K562 (cell line): ENCODE data around the gene DHCR7. TPM values are rescaled to one million over a fixed set of nuclear protein-coding genes. Genes with fewer than 3 reads are reported as not detected.

ENCODE experiments used
- ATAC-seq: fragments of 200-7000 bp; cut with Tn5 transposase; 3 replicates; pipeline ENCODE4 v1.9.1; 2020; ENCODE audit warnings: moderate library complexity
- BruUV-seq: library from RNA; stranded (reverse); fragments of 400-500 nt; replicated peaks from 2 replicates; lab custom pipeline; 2021; lab: Mats Ljungman, UMichigan
- CTCF ChIA-PET: fragments of 300-600 bp; formaldehyde crosslinking; extraction: SDS; loops from one replicate; lab custom pipeline; 2021; ENCODE audit warnings: low intra/inter-chr PET ratio; lab: Yijun Ruan, JAX
- POLR2A ChIA-PET: fragments of 300-600, 350-650 bp; sonication (Branson Sonifier 250); formaldehyde crosslinking; extraction: SDS; loops from one replicate; lab custom pipeline; 2021; ENCODE audit warnings: antibody characterized with exemption, inconsistent platforms; lab: Yijun Ruan, JAX
- DNase-seq, 4 experiments: peaks; one replicate each; pipeline versions ENCODE4 v3.0.0 to v3.0.0-alpha.2; 2011 to 2018; ENCODE audit warnings: low spot score in 3 of 4, mixed read lengths in 3 of 4; ENCODE audit errors: extremely low read depth in 1 of 4
- FAIRE-seq: peaks from 2 replicates; lab custom pipeline; 2011; peaks lifted over from hg19 to GRCh38; lab: Jason Lieb, UNC
- H2AFZ ChIP-seq: 2 replicates; pipeline ENCODE4 v1.6.0; 2011; ENCODE audit warnings: low read depth, low read length, control low read depth, inconsistent platforms
- H3K27ac ChIP-seq: fragments of 200-600 bp; 3 replicates; pipeline ENCODE4 v1.8.0; 2011; ENCODE audit warnings: low read depth, mild to moderate bottlenecking, control low read depth, inconsistent platforms, low read length, moderate library complexity, mixed read lengths; ENCODE audit errors: extremely low read depth
- H3K27me3 ChIP-seq, 2 experiments: fragments of 300-600 bp in 1 of 2; 2 replicates in 1 of 2; 3 replicates in 1 of 2; pipeline versions ENCODE4 v1.6.0 to v1.8.0; 2011; ENCODE audit warnings: inconsistent platforms in 2 of 2, low read length in 2 of 2, mild to moderate bottlenecking in 1 of 2, mixed read lengths in 1 of 2, moderate library complexity in 1 of 2; ENCODE audit not compliant: control insufficient read depth in 2 of 2, insufficient read depth in 2 of 2
- H3K36me3 ChIP-seq: fragments of 300-600 bp; 3 replicates; pipeline ENCODE4 v1.8.0; 2011; ENCODE audit warnings: mild to moderate bottlenecking, low read length, inconsistent platforms; ENCODE audit not compliant: control insufficient read depth, insufficient read depth
- H3K4me1 ChIP-seq, 2 experiments: fragments of 200-600 bp in 1 of 2; replicated peaks in 1 of 2; 2 replicates in 1 of 2; 3 replicates in 1 of 2; pipeline versions ENCODE4 v1.5.1 to v1.8.0; 2011; ENCODE audit warnings: inconsistent platforms in 2 of 2, low read length in 2 of 2, mild to moderate bottlenecking in 1 of 2, mixed read lengths in 1 of 2, moderate library complexity in 1 of 2; ENCODE audit not compliant: control insufficient read depth in 2 of 2, insufficient read depth in 2 of 2
- H3K4me2 ChIP-seq: 2 replicates; pipeline ENCODE4 v1.6.1; 2011; ENCODE audit warnings: low read length, control low read depth, inconsistent platforms, mixed read lengths; ENCODE audit not compliant: insufficient read depth
- H3K4me3 ChIP-seq: fragments of 200-600 bp; sonication (generic), shearing (Covaris generic); 2 replicates; pipeline ENCODE4 v1.5.1; 2016; ENCODE audit warnings: control low read depth, inconsistent platforms
- H3K79me2 ChIP-seq: fragments of 200-600 bp; 3 replicates; pipeline ENCODE4 v1.8.0; 2011; ENCODE audit warnings: low read length, inconsistent platforms; ENCODE audit not compliant: control insufficient read depth, insufficient read depth
- H3K9ac ChIP-seq, 2 experiments: 2 replicates each; pipeline versions ENCODE4 v1.6.0 to v1.6.1; 2011; ENCODE audit warnings: low read depth in 2 of 2, low read length in 2 of 2, control low read depth in 1 of 2, inconsistent platforms in 1 of 2, mild to moderate bottlenecking in 1 of 2, mixed read lengths in 1 of 2; ENCODE audit not compliant: insufficient read depth in 1 of 2
- H3K9me1 ChIP-seq: one replicate; pipeline ENCODE4 v1.6.0; 2011; ENCODE audit warnings: inconsistent platforms, mild to moderate bottlenecking, low read length, moderate library complexity; ENCODE audit not compliant: control insufficient read depth, insufficient read depth
- H3K9me3 ChIP-seq: replicated peaks from 2 replicates; pipeline ENCODE4 v1.5.1; 2011; ENCODE audit warnings: low read depth, low read length, inconsistent platforms; ENCODE audit not compliant: control insufficient read depth, insufficient read depth
- H4K20me1 ChIP-seq: replicated peaks from 2 replicates; pipeline ENCODE4 v1.6.1; 2011; ENCODE audit warnings: low read length, inconsistent platforms, mixed read lengths; ENCODE audit not compliant: control insufficient read depth, insufficient read depth
- E4F1 ChIP-seq: fragments of 250-450 bp; sonication (Bioruptor Pico); IDR thresholded peaks from 2 replicates; pipeline ENCODE4 v1.5.0; 2021; ENCODE audit warnings: mild to moderate bottlenecking, borderline replicate concordance
- EGR1 ChIP-seq: fragments of 450-650 bp; conservative IDR thresholded peaks from 2 replicates; pipeline ENCODE4 v1.6.1; 2017; ENCODE audit warnings: mild to moderate bottlenecking
- ESRRA ChIP-seq: fragments of 450-650 bp; IDR thresholded peaks from 2 replicates; pipeline ENCODE4 v1.6.1; 2014; ENCODE audit warnings: low read depth, mild to moderate bottlenecking, moderate library complexity, borderline replicate concordance
- ETS1 ChIP-seq: conservative IDR thresholded peaks from 2 replicates; pipeline ENCODE4 v1.6.1; 2011; ENCODE audit warnings: low read depth, mild to moderate bottlenecking, low read length; ENCODE audit not compliant: control insufficient read depth
- PKNOX1 ChIP-seq: fragments of 450-650 bp; IDR thresholded peaks from 2 replicates; pipeline ENCODE4 v1.6.1; 2016
- PYGO2 ChIP-seq: fragments of 450-650 bp; IDR thresholded peaks from 2 replicates; pipeline ENCODE4 v1.6.1; 2016; ENCODE audit warnings: mild to moderate bottlenecking, missing genetic modification characterization, moderate library complexity, missing compliant biosample characterization
- RFX7 ChIP-seq: fragments of 250-450 bp; sonication (Bioruptor Pico); IDR thresholded peaks from 2 replicates; pipeline ENCODE4 v1.5.1; 2021; ENCODE audit warnings: mild to moderate bottlenecking
- SLC30A9 ChIP-seq: fragments of 250-450 bp; sonication (Bioruptor Pico); IDR thresholded peaks from 2 replicates; pipeline ENCODE4 v1.8.0; 2022; ENCODE audit warnings: mild to moderate bottlenecking, moderate library complexity
- SOX6 ChIP-seq: fragments of 450-650 bp; IDR thresholded peaks from 2 replicates; pipeline ENCODE4 v1.6.1; 2014; ENCODE audit warnings: mild to moderate bottlenecking
- SRSF3 ChIP-seq: fragments of 200-400 bp; formaldehyde crosslinking; IDR thresholded peaks from 2 replicates; pipeline ENCODE4 v1.6.1; 2016; ENCODE audit warnings: mild to moderate bottlenecking, low read length, moderate library complexity; ENCODE audit not compliant: insufficient read depth
- TAF9B ChIP-seq: fragments of 450-650 bp; IDR thresholded peaks from 2 replicates; pipeline ENCODE4 v1.6.1; 2018; ENCODE audit warnings: mild to moderate bottlenecking; ENCODE audit not compliant: partially characterized antibody
- ZNF121 ChIP-seq: sonication (generic); formaldehyde crosslinking; conservative IDR thresholded peaks from 2 replicates; pipeline ENCODE4 v1.8.0; 2022; ENCODE audit warnings: missing genetic modification reagents
- ZNF518B ChIP-seq: fragments of 250-450 bp; sonication (Bioruptor Pico); IDR thresholded peaks from 2 replicates; pipeline ENCODE4 v1.5.0; 2021; ENCODE audit warnings: mild to moderate bottlenecking, moderate library complexity
- WGBS: fragments of 100-300 bp; shearing (Covaris generic); methylation state at CpG from one replicate; pipeline ENCODE4 v1.1.6; 2016; ENCODE audit warnings: low coverage, mixed read lengths; ENCODE audit not compliant: insufficient coverage; ENCODE audit errors: missing lambda C conversion rate; 5-methylcytosine and 5-hydroxymethylcytosine counted together
- in situ Hi-C: fragments of 300-500 bp; cut with MboI; formaldehyde crosslinking; loops from 4 replicates; pipeline ENCODE4 v1.15.0; 2018; ENCODE audit warnings: inconsistent platforms, mixed read lengths
- intact Hi-C: fragments of 100-400 bp; cut with micrococcal nuclease; formaldehyde crosslinking; loops from 2 replicates; pipeline ENCODE4 v1.14.2; 2022
- polyA plus RNA-seq, 8 experiments: library from polyadenylated mRNA; depleted of rRNA in 4 of 8; stranded (reverse) in 5 of 8; unstranded in 3 of 8; fragments of >200 nt; fragmentation: Nextera tagmentation in 2 of 8; fragmentation: Illumina TruSeq in 1 of 8; extraction: Ambion mirVana in 2 of 8; extraction: Trizol in 1 of 8; gene quantifications; 2 replicates each; pipeline versions ENCODE4 v1.2.1 to v1.2.3, GENCODE V29; 2011 to 2014; ENCODE audit warnings: inconsistent platforms in 1 of 8, missing spikeins in 1 of 8
- total RNA-seq, 7 experiments: library from RNA; depleted of rRNA in 6 of 7; stranded (reverse); fragments of >200 nt in 6 of 7; fragmentation: Illumina TruSeq in 2 of 7; extraction: Trizol in 2 of 7; gene quantifications; 2 replicates each; pipeline versions ENCODE4 v1.2.1 to v1.2.3, GENCODE V29; 2011 to 2021; ENCODE audit warnings: low replicate concordance in 1 of 7

DHCR7 gene
- total and polyA plus RNA-seq, 9 of the 15 experiments (the other 6 are each of a cell fraction or from before 2014, with no cell fraction given): 8.4 to 192 (median 82.4) TPM

GRCh38 chr11:71489311-71490043 is 41.3 kb upstream of the DHCR7 start:
- WGBS: 80% methylated on average over 15 of the region's 15 CpGs
- H3K36me3 ChIP-seq: peaks cover 43% of the 10 kb centered on the region; the same call in 1 of the 3 replicates
- H4K20me1 ChIP-seq: no peaks in the 10 kb centered on the region
- no peaks in the 10 kb centered on the region for H3K79me2 ChIP-seq
- H3K9me1 ChIP-seq: no peaks in the 10 kb centered on the region
- CTCF ChIA-PET: no interaction called here
- DNase-seq (no peak), ATAC-seq (no peak), FAIRE-seq (no peak)
- no peaks in the 10 kb centered on the region for H3K9me3 ChIP-seq
- no TSS peak for BruUV-seq
- POLR2A ChIA-PET: no interaction called here
- in situ Hi-C loops (no loop called here), intact Hi-C loops (no loop called here)
- H3K27ac ChIP-seq: no peak overlapping the region
- no peak overlapping the region for H3K4me2 ChIP-seq
- H3K4me1 ChIP-seq: peaks cover 6 to 17% of the 10 kb centered on the region in 2 experiments; a peak in 4 of 5 replicates
- H2AFZ ChIP-seq: no peak overlapping the region
- H3K27me3 ChIP-seq: no peaks in the 10 kb centered on the region
- H3K9ac ChIP-seq: peak overlapping the region in 1 of 2 experiments; percentile 35; a peak in 1 of 4 replicates
- no peak overlapping the region for H3K4me3 ChIP-seq
- TF ChIP-seq E4F1 (no peak), ETS1 (no peak), TAF9B (no peak), RFX7 (CRISPR knock-in tag) (no peak), PKNOX1 (no peak), ESRRA (no peak), EGR1 (no peak), ZNF121 (CRISPR knock-in tag) (no peak), SLC30A9 (no peak), PYGO2 (no peak), ZNF518B (CRISPR knock-in tag) (no peak), SOX6 (no peak), SRSF3 (no peak)
